GM19452 (cell line): ENCODE data around the gene SLC7A4.

Experiments
- ATAC-seq: cut with Tn5 transposase; IDR thresholded peaks from one replicate; pipeline ENCODE4 v1.9.1; 2021; ENCODE audit not compliant: unreplicated experiment

The SLC7A4 gene

GRCh38 chr22:21000207-21000986 is 32.0 kb downstream of the SLC7A4 start:
- no peak for ATAC-seq

- no peak for ATAC-seq
Observed at GRCh38 chr22:20999350-21000206, 32.8 kb downstream of the SLC7A4 start.

- no peak for ATAC-seq
Observed at GRCh38 chr22:20998411-20999336, 33.7 kb downstream of the SLC7A4 start.

DNA sequence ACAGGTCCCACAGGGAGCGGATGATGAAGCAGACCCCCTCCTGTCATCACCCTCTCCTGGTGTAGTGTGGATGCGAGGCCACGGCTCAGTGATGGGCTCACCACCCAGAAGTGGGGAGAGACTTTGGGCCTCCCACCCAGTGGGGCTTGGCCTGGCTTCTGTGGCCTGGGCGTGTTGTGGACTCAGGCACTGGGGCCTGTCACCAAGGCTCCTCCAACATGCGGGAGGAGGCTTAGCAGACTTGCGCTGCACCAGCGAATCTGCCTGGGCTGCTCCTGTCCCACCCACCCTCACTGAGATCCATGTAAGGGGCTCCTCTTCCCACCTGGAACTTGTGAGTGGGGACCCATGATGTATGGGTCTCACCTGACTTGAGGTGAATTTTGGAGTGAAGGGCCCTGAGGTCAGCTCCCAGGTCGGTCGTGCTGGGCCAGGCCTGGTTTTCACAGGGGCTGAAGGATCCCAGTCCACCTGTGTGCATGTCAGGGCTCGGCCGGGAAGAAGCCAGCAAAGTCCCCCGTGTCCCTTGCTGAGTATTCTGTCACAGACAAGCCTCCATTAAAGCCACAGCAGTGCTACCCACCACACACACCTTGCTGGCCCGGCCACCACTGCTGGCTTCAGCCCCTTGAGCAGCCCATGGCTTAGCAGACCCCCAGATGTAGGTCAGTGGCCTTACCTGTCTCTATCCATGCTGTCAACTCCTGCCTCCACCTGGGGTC is 34.7 kb downstream of the SLC7A4 start:
- ATAC-seq, result no peak

DNA sequence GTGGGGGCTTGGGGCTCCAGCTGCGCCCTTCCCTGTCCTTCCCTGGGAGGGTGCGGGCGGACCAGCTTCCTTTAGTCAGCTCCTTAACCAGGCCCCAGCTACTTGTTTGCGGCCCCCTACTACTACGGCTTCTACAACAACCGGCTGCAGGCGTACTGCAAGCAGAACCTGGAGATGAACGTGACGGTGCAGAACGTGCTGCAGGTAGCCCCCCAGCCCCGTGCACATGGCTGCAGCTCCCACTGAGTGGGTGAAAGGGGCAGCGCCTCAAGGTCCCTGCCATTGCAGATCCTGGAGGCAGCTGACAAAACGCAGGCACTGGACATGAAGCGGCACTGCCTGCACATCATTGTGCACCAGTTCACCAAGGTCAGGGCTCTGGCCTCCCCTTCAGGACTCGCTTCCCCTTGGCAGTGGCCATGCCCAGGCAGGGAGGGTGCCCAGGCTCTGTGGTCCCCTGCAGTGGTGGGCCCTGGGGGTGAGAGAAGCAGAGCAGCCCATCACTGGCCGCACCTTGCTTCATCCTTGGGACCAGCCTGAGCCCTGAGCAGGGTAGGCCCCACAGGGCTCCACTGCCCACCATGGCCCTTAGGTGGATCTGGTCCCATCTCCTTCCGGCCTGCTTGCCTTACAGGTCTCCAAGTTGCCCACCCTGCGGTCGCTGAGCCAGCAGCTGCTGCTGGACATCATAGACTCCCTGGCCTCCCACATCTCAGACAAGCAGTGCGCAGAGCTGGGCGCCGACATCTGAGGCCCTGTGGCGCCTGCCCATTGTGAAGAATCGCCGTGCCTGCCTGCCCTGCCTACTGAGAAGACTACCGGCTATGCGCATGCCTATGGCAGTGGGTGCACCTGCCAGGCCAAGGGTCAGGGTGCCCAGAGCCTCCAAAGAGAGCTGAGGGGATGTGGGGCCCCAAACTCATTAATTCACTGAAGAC is 35.5 kb downstream of the SLC7A4 start:
- no peak for ATAC-seq

DNA sequence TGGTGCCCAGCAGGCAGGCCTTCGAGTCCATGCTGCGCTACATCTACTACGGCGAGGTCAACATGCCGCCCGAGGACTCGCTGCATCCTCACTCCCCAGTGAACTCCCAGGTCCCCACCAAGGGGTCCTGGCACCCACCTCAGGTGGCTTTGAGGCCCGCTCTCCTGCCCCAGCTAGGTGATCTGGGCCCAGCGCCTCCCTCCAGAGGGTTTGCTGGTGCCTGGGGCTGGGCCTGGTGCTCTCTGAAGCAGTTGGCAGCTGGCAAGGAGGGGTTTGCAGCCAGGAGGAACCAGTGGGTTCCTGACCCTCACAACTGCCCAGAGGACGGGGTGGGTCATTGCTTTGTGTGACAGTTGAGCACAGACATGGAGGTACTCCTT is 36.3 kb downstream of the SLC7A4 start:
- no peak for ATAC-seq

- ATAC-seq, result no peak
Observed at GRCh38 chr22:20995329-20996030, 36.9 kb downstream of the SLC7A4 start.

- no peak for ATAC-seq
Observed at GRCh38 chr22:20994902-20995241, 37.5 kb downstream of the SLC7A4 start.

GRCh38 chr22:20994128-20994901 is 38.0 kb downstream of the SLC7A4 start:
- ATAC-seq, result no peak

DNA sequence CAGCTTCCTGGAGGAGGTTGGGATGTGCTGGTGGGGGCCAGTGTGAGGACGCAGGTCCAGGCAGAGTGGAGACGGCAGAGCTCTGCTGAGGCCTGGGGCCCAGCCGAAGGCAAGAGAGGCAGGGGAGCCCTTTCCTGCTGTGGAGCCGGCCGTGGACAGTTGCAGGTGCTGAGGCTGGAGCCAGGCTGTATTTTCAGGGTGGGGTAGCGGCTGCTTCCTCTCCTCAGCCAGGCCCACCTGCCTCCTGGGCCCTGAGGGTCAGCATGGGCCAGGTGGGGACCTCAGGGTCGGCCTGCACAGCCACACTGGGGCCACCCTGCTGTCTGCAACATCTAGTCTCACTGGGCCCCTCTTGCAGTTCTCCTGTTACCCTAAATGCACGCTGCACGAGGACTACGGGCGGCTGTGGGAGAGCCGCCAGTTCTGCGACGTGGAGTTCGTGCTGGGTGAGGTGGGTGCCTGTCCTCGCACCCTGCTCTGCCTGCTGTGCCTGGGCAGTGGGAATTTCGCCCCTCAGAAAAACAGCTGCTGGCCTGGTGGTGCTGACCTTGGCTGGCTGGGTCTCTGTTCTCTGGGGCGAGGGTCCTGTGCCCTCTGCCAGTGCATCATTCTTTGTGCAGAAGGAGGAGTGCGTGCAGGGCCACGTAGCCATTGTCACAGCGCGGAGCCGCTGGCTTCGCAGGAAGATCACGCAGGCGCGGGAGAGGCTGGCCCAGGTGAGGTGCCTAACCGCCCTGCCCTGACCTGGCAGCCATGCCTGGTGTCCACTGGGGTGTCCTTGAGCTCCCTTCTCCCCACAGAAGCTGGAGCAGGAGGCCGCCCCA is 38.8 kb downstream of the SLC7A4 start:
- no peak for ATAC-seq

DNA sequence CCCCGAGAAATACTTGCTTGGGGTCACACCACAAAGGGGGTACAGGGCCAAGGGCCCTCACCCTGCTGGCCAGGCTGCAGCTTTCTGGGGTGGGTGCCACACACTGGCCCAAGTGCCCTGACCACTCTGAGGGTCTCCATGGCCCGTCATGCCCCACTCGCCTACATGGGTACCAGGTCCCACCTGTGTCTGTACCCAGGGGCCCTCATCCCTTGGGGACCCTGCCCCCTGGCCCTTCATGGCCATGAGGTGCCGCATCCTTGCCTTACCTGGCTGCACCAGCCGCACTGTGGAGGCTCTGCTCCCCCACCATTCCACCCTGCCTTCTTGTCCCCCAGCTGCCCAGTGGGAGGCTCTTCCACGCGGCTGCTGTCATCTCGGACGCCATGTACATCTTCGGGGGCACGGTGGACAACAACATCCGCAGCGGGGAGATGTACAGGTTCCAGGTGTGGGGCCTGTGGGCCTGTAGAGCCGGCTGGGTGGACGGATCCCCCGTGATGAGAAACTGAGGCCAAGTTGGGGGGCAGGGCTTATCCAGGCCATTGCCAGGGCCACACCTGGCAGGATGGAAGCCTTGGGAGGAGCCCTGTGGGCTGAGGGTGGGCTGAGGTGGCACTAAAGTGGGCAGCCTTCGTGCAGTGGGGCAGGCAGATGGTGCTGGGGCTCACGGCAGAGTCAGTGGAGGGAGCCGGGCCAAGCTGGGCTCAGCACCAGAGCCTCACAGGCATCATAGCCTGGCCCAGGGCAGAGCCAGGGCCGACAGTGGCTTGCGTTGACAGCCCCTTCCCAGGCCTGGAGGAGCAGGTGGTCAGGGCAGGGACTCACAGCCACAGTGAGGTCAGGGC is 39.7 kb downstream of the SLC7A4 start:
- no peak for ATAC-seq

- no peak for ATAC-seq
Observed at GRCh38 chr22:20992056-20992442, 40.3 kb downstream of the SLC7A4 start.

GRCh38 chr22:20991252-20992055 is 40.9 kb downstream of the SLC7A4 start:
- ATAC-seq, result no peak

GRCh38 chr22:20990184-20991180 is 41.9 kb downstream of the SLC7A4 start:
- no peak for ATAC-seq
